Activated CD4-positive, alpha-beta T cell treated with anti-CD3 and anti-CD28 coated beads, Interleukin-2, Interleukin-4, amounts not matched to agents 100 ng/mL and 50 ng/mL, durations not matched to agents 16 hours and 8 hours (primary cell): ENCODE measurements around the gene TGFBR3.

ENCODE experiments used
- DNase-seq: peaks from one replicate; pipeline ENCODE4 v3.0.0-alpha.2; 2020; ENCODE audit warnings: low spot score

The TGFBR3 gene

GRCh38 chr1:91710261-91710660 lies 175.7 kb downstream of the TGFBR3 start:
- DNase-seq: no peak

- DNase-seq: no peak
Observed at GRCh38 chr1:91708691-91709090, 177.3 kb downstream of the TGFBR3 start.

DNA sequence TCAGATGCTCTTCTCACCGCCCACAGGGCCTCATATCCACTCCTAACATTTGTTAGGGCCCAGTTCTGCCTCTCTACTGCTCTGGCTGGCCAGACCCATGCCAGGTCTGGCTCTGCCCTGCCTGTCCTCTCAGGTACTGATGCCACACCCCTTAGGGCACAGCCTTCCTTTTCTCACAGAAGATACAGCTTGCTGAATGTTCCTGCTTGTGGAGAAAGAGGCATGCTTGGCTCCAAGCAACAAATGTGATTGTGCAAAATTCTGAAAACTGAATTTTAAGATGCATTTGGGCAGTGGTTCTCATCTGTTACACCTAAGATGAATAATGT lies 178.1 kb downstream of the TGFBR3 start:
- DNase-seq: no peak

DNA sequence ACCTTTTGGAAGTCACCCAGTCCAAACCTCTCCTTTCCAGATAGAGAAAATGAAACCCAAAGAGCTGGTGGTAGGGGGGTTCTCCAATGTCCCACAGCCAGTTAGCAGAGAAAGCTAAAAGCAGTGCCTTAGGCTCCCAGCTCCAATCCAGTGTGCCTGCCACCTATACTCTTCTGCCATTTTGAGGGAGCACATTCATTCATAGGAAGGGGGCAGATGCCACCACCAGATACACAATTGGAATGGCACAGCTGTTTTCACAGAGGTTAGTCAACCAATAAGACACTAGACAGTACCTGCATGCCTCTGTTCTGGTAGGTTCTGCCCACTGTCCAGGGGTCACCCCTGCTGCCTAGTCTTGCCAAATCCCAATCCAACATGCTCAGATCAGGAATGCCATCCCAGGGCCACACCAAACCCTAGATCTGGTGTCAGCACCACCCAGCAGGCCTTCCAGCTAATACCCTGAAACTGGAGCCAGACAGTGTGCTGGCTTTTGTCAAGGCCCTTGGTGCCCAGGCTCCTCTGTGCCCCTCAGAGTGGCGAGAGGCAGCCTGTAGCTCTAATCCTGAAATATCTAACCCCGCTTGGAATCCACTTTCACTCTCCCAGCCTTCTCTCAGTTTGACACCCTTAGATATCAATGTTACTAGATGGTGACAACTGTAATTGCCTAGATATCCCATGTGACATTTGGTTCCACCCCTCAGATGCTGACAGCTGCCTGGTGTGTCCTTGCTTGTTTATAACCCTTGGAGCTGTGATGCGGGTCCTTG lies 178.6 kb downstream of the TGFBR3 start:
- DNase-seq: no peak

GRCh38 chr1:91706140-91706957 lies 179.6 kb downstream of the TGFBR3 start:
- DNase-seq: no peak

- DNase-seq: no peak
Observed at GRCh38 chr1:91704746-91705145, 181.2 kb downstream of the TGFBR3 start.

GRCh38 chr1:91703095-91703494 lies 182.9 kb downstream of the TGFBR3 start:
- no peak for DNase-seq

DNA sequence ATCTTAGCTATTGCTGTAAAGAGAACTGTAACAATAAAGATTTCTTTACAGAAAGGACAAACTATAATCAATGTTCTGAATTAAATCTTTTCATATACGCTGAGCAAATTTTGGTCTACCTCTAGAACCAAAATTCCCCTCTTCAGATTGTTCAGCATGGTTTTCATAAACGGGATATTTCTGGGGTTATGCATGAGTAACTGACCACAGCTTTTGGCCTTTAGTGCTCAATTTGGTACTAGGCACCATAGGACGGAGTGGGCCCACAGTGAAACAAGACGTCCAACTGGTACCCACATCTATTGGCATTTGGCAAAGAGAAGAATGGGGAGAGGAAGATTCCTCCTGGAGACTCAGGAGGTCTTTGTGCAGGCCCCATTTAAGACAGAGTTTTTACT lies 184.5 kb downstream of the TGFBR3 start:
- DNase-seq: no peak

DNA sequence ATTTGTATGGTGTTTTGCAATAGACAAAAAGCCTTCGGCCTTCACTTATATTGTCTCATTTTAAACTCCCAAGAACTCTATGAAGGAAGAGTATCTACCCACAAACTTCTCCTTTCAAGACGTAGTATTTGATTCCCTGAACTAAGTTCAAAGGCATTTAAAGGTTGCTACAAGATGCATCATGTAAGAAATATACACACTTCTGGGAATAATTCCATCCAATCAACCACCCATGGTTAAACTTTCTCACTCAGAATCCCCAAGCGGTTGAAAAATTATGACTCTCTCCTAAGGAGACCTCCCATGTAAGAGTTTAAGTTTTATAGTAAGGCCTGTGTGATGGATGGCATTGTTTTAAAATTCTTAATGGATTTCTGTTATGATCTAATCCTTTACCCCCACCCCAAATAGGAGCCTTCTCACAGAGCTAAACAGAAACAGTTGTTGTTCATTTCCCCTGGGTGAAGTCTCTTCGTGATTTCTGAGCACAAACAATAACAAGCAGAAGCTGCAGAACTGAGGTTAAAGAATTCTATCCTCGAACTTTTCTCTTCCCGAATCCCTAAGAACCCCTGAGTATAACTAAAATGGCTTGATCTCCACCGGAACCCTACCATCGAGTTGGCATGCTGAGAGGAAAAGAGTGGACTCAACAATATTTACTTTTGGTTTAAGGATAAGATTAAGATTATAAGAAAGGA lies 185.0 kb downstream of the TGFBR3 start:
- no peak for DNase-seq

- no peak for DNase-seq
Observed at GRCh38 chr1:91700332-91700731, 185.6 kb downstream of the TGFBR3 start.

DNA sequence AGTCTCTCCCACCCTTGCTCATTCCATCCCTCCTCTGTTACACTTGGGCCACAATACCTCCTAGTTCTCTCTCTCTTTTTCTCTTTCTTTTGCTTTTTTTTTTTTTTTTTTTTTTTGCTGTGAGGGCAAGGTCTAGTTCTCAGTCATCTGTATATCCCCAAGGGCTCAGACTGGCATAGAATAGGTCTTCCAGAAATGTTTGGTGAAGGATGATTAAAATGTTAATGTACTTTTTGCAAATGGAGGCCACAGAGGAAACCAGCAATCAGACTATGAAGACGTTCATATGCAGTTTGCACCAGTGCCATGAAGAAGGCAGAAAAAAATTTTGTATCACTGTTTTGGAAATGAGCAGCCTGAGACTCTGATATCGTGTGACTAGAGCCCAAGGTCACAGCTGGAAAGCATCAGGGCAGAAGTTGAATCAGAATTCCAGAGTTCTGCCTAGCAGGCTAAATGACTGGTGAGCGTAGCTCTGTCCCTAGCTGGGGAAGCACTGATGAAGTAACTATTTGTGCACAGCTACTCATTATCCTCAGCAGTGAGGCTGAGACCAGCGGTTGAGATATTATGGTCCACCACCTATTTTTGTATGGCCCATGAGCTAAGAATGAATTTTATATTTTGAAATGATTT lies 186.5 kb downstream of the TGFBR3 start:
- peak; percentile 27 for DNase-seq

DNA sequence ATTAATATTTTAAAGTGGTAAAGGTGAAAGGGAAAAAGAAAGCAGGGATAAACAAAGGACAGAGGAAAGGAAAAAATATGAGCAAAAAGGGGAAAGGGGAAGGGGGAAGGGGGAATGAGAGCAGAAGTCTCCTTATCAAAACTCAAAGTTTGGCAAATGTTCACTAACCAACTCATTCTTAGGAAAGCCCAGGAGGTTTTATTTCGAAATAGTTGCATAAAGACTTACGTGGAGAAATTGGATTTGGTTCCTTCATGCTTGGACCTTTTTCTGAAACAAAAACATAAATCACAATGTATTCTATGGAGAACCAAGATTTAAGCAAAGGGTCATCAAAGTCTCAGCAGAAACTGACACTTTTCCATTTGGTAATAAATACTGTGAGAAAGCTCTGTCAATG lies 188.1 kb downstream of the TGFBR3 start:
- no peak for DNase-seq

- DNase-seq: peak; percentile 90
Observed at GRCh38 chr1:91697416-91697815, 188.5 kb downstream of the TGFBR3 start.

- DNase-seq: no peak
Observed at GRCh38 chr1:91696321-91696720, 189.6 kb downstream of the TGFBR3 start.

DNA sequence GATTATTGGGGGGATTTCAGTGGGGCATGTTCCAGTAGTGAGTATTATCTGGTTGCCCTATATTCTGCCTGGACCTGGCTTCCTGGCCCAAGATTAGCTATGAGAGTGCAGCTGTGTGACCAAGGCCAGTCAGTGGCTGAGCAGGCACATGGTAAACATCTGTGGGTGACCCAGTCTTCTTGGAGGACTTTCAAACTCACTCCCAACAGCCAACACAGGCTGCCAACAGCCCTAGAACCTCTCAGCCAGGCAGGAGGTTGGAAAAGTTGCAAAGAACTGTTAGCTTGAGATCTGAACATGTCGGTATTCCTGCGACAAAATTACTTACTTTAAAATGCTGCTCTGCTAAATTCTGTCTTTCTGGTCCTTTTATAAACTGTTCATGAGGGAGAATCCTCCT lies 192.4 kb downstream of the TGFBR3 start:
- DNase-seq: no peak

DNA sequence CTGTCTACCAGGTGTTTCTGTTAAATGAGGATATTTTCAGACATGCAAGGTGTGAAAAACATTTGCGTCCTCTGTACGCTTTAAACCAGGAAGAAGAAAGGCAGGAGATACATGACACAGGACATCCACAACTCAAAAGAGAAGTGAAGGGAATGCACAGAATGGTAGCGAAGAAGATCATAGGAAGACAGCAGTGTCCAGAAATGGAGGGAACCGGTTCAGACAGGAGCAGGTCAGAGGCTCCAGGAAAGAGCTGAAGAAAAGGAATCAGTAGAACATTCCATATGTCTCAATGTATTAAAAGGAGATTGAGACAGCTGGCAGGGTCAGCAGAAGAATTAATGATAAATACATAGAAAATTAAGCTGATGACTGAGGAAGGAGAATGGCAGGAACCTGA lies 194.4 kb downstream of the TGFBR3 start:
- DNase-seq: no peak

DNA sequence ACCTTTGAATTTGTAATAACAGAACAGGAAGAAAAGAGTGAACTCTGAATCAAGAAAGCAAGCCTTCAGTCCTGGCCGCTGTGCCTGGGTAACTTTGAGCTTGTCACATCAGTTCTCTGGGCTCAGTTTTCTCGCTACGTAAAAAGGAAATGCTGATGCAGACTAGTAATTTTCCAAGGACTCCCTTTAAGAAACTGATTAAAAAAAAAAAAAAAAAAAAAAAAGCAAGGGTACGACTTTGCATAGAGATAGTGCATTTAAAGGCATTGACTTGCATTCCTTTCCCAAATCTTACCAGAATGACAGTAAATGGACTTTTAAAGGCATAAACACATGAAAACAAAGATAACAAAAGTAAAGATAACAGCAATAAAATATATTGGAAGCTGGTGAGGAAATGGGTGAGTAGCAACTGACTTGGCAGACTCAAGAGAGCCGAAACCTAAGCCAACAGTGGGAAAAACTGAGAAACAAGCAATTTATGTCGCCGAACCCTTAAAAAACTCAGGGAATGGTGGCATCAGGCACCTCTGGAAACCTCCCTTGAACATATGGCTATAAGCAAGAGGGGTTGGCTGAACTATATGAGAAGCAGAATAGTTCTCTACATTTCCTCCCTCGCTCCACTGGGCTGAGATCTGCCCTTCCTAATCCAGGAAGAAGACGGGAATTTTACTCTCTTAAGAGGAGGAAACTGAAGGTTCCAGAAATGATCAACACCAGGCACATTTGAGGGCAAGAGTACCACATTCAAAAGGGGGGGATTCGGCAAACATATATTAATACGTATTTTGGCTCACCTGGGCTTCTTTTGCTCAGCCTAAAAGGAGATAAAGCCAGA lies 196.1 kb downstream of the TGFBR3 start:
- no peak for DNase-seq

GRCh38 chr1:91687452-91687851 lies 198.5 kb downstream of the TGFBR3 start:
- no peak for DNase-seq

- DNase-seq: no peak
Observed at GRCh38 chr1:91685994-91686393, 200.0 kb downstream of the TGFBR3 start.

DNA sequence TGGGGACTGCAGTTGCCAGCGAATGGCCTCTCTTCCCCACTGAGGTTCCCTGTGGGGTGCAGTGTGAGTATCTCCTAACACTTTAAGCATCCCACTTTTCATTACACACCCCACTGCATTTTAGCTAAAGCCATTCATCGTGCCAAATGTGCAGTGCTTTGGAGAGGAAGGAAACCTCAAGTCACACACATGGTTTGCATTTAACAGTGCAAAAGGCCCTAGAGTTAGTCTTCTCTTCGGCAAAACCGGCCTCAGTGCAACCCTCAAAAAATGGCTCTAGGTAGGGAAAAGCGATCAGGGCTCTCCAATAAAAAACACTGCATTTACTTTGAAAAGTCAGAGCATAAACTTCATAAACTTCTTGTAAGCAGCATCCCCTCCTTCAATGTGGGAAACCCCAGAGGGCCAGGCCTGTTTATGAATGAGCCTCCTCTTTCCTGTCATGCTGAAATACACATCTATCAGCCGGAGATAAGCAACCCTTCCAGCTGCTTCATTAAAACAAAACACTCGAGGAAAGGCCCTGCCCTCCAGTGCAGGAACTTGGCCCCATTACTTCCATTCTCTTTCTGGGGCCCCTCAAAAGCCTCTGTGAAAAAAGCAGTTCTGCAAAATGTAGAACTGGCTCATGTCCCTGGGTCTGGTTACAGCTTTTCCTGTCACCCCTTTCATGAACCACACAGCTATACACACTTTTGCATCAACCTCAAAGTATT lies 201.3 kb downstream of the TGFBR3 start:
- peak; percentile 40 for DNase-seq

- no peak for DNase-seq
Observed at GRCh38 chr1:91683598-91683951, 202.4 kb downstream of the TGFBR3 start.
